BJ (cell line): ENCODE measurements around the gene CLCF1. TPM values are rescaled to one million over a fixed set of nuclear protein-coding genes. Genes with fewer than 3 reads are reported as not detected.

Source experiments
- CTCF ChIA-PET: fragments of 350-600 bp; formaldehyde crosslinking; extraction: SDS; loops from one replicate; lab custom pipeline; 2021; ENCODE audit warnings: antibody characterized with exemption, inconsistent platforms; lab: Yijun Ruan, JAX
- POLR2A ChIA-PET: fragments of 300-600 bp; sonication (Branson Sonifier 250); formaldehyde crosslinking; extraction: SDS; loops from one replicate; lab custom pipeline; 2021; ENCODE audit warnings: antibody characterized with exemption; lab: Charles Lee
- DNase-seq: peaks from one replicate; pipeline ENCODE4 v3.0.0-alpha.2; 2011; ENCODE audit warnings: low read depth
- H3K27me3 ChIP-seq: 2 replicates; pipeline ENCODE4 v1.6.0; 2011; ENCODE audit warnings: low read length; ENCODE audit not compliant: control insufficient read depth, insufficient read depth
- H3K36me3 ChIP-seq: 2 replicates; pipeline ENCODE4 v1.5.1; 2011; ENCODE audit warnings: low read length; ENCODE audit not compliant: control insufficient read depth, insufficient read depth
- H3K4me3 ChIP-seq: 2 replicates; pipeline ENCODE4 v1.5.1; 2011; ENCODE audit warnings: low read depth, mild to moderate bottlenecking, control low read depth, low read length
- CTCF ChIP-seq: IDR thresholded peaks from 2 replicates; pipeline ENCODE4 v1.5.1; 2011; ENCODE audit warnings: low read depth, mild to moderate bottlenecking, control low read depth, inconsistent platforms, low read length, moderate library complexity; ENCODE audit not compliant: insufficient read depth
- polyA plus RNA-seq: library from polyadenylated mRNA; depleted of rRNA; stranded (reverse); fragments of >200 nt; gene quantifications from 2 replicates; pipeline ENCODE4 v1.2.3, GENCODE V29; 2011

Gene CLCF1
- polyA plus RNA-seq, 1 experiment = 21.3 TPM

DNA sequence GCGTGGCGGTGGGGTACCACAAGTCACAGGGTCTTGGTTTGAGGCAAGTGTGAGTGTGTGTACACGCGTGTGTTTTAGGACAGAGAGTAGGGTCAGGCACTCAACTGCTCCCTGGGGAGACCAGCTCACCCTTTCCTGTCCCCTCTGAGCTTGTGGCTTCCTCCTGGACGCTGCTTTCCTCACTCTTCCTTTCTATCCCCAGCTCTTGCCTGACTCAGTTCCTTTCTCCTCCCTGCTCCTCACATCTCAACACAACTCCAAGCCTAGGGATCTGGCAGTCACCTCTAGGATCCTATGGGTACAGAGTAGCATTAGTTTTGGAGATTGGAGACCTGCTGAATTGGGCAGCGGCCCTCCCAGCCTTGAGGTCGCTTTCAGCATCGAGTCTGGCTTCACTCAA, 4.1 kb downstream of the CLCF1 start:
- POLR2A ChIA-PET = interaction anchor here (0.6 to 0.9 kb wide), 2 partner anchors 11 to 80 kb away, joined by 3 to 11 read pairs; partner anchors contain the start of gene ANKRD13D
- no peak for DNase-seq
- CTCF ChIA-PET = interaction anchor here (0.5 to 24.6 kb wide), 9 partner anchors 10 to 107 kb away, joined by 3 to 892 read pairs (median 5); partner anchors contain the start of genes POLD4 and PPP1CA
- TF ChIP-seq CTCF = no peak
- no peak overlapping the region for H3K4me3 ChIP-seq
- H3K27me3 ChIP-seq = no peaks in the 10 kb centered on the region
- peaks cover 15% of the 10 kb centered on the region for H3K36me3 ChIP-seq

DNA sequence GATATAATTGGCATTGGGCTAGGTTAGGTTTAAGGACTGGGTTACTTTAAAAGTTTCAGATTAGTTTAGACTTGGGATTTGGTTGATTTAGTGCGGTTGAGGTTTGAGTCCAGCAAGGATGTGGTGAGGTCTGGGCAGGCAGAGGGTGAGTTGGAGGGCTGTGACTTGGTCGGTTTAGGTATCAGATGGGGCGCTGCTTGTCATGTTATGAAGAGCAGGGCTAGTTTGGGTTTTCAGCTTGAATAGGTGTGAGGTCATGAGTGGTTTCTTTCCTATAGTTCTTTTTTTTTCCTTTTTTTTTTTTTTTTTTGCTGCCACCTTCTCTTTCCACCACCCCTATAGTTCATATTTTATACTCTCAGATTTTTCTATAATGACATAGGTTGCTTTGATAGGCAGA, 4.8 kb downstream of the CLCF1 start:
- peaks cover 17% of the 10 kb centered on the region for H3K36me3 ChIP-seq
- H3K27me3 ChIP-seq = no peaks in the 10 kb centered on the region
- DNase-seq = no peak
- no peak overlapping the region for H3K4me3 ChIP-seq
- no peak for TF ChIP-seq CTCF
- POLR2A ChIA-PET = interaction anchor here (0.9 kb wide), 1 partner anchor 11 kb away, joined by 3 read pairs; no protein-coding TSS in a partner anchor
- CTCF ChIA-PET = interaction anchor here (0.9 to 24.6 kb wide), 5 partner anchors 10 to 26 kb away, joined by 3 to 892 read pairs (median 78); partner anchors contain the start of genes CLCF1, POLD4 and RAD9A

DNA sequence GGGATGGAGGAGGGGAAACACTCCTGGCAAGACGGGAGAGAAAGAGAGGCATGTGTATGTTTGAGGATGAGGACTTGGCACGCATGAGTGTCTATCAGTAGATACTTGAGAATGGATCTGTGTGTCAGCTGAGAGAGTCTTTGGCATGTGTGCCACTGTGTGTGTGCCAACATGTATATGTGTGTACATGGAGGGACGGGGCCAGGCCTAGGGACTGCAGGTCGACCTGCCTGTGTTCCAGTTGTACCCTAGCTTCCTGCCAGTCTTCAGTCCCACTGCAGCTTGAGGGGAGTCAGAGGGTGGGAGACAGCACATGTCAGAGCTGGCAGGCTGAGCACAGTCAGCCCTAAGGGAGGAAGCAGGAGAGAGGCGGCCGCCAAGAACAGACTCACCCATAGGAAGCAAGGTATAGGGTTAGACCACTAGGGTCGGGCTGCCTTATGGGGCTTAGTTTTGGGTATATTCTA, 5.6 kb downstream of the CLCF1 start:
- peaks cover 19% of the 10 kb centered on the region for H3K36me3 ChIP-seq
- no peaks in the 10 kb centered on the region for H3K27me3 ChIP-seq
- TF ChIP-seq CTCF = no peak
- ChIA-PET CTCF (interaction anchor here (0.5 to 20.3 kb wide), 3 partner anchors 13 to 28 kb away, joined by 4 to 892 read pairs (median 6); partner anchors contain the start of genes CLCF1 and RAD9A), POLR2A (no interaction called here)
- H3K4me3 ChIP-seq = no peak overlapping the region
- DNase-seq = no peak

GRCh38 chr11:67366961-67367760, 6.2 kb downstream of the CLCF1 start:
- no peak for TF ChIP-seq CTCF
- Histone ChIP-seq H3K4me3 (no peak overlapping the region), H3K27me3 (no peaks in the 10 kb centered on the region), H3K36me3 (peaks cover 19% of the 10 kb centered on the region)
- no peak for DNase-seq
- POLR2A ChIA-PET = no interaction called here
- CTCF ChIA-PET = interaction anchor here (1.7 to 20.3 kb wide), 3 partner anchors 10 to 17 kb away, joined by 4 to 892 read pairs (median 12); partner anchors contain the start of genes CLCF1 and RAD9A

DNA sequence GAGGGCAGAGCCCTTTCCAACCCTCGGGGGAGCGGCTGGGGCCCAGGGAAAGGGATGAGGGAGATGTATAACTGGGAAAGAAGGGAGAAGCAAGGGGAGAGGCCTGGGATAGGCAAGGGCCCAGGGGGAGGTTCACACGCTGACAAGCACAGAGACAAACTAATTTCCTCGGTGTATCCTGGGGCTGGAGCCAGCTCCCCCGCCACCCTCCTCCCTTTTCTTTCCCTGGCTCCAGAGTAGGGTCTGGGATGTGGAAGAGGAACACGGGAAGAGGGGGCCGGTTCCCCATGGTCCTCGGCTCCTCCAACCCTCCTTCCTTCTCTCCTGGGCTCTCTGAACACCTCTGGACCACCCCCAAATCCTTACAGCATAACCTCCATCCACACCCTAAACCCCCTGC, 6.9 kb downstream of the CLCF1 start:
- H3K36me3 ChIP-seq = peaks cover 16% of the 10 kb centered on the region
- no peak for TF ChIP-seq CTCF
- no peaks in the 10 kb centered on the region for H3K27me3 ChIP-seq
- no peak for DNase-seq
- ChIA-PET POLR2A (no interaction called here), CTCF (interaction anchor here (1.7 to 20.3 kb wide), 3 partner anchors 10 to 17 kb away, joined by 4 to 892 read pairs (median 12); partner anchors contain the start of genes CLCF1 and RAD9A)
- H3K4me3 ChIP-seq = no peak overlapping the region
